Hindlimb muscle (tissue), 1 donor: ENCODE measurements around the gene UBAC2. TPM values are rescaled to one million over a fixed set of nuclear protein-coding genes. Genes with fewer than 3 reads are reported as not detected.

ENCODE experiments used
- DNase-seq: peaks from one replicate; pipeline ENCODE4 v3.0.0-alpha.2; 2013
- polyA plus RNA-seq: library from polyadenylated mRNA; unstranded; fragments of 120-200 nt; gene quantifications from one replicate; pipeline ENCODE4 v1.2.1, GENCODE V29; 2013; ENCODE audit not compliant: insufficient read length

Gene UBAC2
- polyA plus RNA-seq, 1 donor = 89.7 TPM

DNA sequence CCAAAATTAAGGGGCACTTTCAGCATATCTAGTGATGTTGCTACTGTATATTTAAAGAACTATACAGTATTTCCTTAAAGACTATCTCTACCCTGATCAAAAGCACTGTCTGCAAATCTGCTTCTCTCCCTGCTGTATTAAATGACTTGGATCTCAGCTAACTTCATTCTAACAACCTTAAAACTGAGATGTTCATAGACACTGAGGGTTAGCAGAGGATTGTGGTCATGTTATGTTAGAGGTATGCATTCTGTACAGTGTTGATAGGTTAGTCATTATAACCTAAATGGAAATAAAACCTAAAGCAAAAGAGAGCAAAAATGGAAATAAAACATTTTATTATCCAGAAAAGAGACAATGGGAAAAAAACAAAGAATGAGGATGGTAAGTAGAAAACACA is 96.7 kb downstream of the UBAC2 start:
- DNase-seq = no peak

- DNase-seq = no peak
These were observed 97.4 kb downstream of the UBAC2 start for GRCh38 chr13:99298056-99298455.

- DNase-seq = no peak
These were observed 98.7 kb downstream of the UBAC2 start for GRCh38 chr13:99299256-99299919.

GRCh38 chr13:99299920-99300341 is 99.3 kb downstream of the UBAC2 start:
- no peak for DNase-seq

GRCh38 chr13:99301056-99301838 is 100.6 kb downstream of the UBAC2 start:
- no peak for DNase-seq

- no peak for DNase-seq
These were observed 101.4 kb downstream of the UBAC2 start for GRCh38 chr13:99301913-99302636.

GRCh38 chr13:99302637-99303505 is 102.2 kb downstream of the UBAC2 start:
- no peak for DNase-seq

DNA sequence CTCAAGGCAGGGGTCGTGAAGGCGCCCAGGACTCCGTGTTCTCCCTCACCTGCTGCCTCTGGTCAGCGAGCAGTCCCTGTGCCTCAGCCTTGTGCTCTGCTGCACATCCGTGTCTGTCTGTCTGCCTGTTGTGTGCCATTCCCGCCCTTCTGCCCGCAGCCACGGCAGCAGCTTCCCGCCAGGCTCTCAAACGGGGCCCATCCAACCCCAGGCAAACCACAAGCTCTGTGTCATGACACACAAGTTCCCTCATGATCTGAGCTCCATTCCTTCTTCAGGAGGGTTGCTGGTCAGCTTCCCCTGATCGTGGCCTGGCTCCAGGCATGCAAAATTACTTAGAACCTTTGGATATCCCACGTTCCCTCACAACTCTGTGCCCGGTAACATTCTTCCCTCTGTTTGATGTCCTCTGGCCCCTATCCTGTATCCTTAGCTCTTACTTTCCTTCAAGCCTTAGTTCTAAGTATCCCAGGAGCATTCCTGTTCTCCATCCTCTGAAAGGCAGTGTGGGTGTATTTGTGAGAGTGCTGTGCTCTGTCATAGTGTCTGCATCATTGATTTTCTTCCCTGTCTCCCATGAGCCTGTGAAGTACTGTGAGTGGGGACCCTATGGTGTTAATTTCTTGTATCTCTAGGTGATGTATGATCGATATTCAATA is 103.3 kb downstream of the UBAC2 start:
- no peak for DNase-seq

DNA sequence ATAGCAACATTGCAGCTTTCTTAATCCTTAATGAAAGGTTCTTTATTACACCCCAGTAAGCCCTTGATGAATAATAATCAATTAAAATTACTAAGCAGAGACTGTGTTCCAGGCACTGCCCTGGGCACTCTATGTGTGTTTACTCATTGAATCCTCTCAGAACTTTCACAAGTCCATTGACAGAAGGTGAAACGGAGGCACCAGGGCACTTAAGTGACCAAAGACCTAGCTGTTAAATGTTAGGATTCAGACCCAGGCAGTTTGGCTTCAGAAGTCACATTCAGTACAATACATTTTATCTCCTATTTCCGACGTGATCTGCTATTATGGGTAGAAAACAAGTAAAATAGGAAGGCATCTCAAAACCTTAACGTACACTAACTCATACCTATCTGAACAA is 103.9 kb downstream of the UBAC2 start:
- no peak for DNase-seq

- no peak for DNase-seq
These were observed 104.5 kb downstream of the UBAC2 start for GRCh38 chr13:99305158-99305557.

- no peak for DNase-seq
These were observed 104.9 kb downstream of the UBAC2 start for GRCh38 chr13:99305566-99305965.

DNA sequence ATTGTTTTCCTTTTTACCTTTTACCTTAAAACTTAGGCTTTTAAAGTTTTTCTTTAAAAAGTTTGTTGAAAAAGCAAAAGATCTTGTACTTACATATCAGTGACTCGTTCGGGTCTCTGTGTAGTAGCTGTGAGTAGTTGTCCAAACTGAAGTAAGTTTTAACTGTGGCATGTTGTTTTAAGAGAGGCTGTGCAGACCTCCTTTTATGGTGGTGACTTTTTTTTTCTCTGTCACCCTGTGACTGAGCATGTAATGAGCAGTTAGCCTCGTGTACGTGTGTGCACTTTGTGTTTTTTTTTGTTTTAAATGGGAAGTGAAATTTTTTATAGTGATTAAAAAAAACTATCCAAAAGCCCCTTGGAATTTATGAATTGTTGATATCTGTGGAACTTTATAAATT is 106.6 kb downstream of the UBAC2 start, which contains the start of gene GPR183:
Gene GPR183, minus strand, starts transcription at position 153 of the 400 bp plus-strand sequence. CDS start 11,254 bp downstream, outside the sequence.
- no peak for DNase-seq

GRCh38 chr13:99307648-99308339 is 107.1 kb downstream of the UBAC2 start:
- no peak for DNase-seq

DNA sequence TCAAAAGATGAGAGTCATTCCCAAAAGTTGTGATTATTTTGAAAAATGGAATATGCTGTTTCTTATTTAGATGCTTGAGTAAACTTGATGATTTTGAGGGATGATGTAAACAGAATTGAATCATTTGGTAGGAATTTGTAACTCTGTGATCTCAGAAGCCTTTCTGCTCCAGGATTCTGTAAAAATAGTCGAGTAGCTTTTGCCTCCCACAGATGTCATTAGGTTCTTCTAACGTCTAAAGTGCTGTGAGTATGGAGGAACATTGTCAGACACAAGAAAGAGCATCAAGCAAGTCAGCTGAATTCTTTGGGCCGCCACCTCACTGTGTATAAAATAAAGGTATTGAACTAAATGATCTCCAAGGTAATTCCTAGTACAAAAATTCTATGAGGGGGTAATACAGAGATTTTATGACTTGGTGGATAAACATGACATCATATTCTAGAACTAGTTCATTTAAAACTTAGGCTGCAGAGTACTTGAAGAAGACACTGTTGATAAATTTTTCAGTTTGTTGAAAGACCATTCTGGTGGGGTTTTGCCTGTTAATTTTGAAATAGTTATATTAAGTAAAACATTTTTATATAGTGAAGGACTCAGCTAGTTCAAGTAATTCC is 107.9 kb downstream of the UBAC2 start:
- no peak for DNase-seq

- no peak for DNase-seq
These were observed 109.9 kb downstream of the UBAC2 start for GRCh38 chr13:99310382-99311031.

DNA sequence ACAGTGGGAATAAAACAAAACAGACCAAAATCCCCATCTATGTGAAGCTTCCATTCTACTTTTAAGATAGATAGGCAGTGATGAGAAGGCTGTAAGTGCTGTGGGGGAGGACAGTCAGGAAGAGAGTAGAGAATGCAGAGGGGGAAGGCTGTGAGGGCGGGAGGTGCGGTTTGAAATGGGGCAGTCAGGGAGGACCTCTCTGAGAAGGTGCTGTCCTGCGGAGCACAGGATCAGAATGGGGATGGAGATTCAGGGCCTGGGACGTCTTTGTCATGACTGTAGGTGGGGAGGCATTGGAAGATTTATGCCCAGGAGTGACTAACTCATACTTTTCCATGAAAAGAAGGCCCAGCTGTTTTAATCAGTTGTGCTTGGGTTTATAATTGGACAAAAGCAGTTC is 110.5 kb downstream of the UBAC2 start:
- DNase-seq = no peak

- no peak for DNase-seq
These were observed 111.3 kb downstream of the UBAC2 start for GRCh38 chr13:99311748-99312492.

DNA sequence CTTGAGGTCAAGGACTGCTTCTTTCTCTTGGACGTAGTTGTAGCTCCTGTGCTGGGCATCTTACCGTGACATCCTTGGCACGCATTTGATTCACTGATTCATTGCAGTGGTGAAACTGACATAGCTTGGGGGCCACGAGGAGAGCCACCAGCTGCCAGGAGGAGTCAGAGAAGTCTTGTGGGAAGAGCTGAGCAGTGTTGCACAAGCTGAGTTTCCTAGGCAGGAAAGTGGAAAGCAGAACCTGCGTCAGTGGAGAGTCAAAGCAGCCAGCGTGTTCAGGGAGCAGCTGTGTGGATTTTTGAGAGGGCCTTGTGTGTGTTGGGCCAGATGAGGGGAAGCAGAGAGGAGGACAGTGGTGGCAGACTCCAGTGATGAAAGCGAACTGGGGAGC is 111.8 kb downstream of the UBAC2 start:
- peak; percentile 41 for DNase-seq

DNA sequence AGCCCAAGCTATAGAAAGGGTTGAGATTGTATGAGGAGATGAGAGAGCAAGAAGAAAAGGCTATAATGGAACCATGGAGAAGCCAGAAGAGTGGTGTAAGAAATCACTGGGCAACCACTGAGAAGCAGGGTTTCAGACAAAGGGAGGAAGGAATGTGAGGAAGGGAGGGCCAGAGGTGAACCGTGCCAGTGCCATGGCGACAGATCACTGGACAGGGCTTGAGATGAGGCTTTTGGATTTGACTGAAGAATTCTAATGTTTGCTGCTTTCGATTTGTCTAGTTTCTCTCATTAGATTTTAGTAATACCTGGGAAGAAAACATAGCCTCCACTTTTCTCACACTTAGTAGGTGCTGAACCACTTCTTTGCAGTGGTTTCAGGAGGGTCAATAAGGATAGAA is 112.8 kb downstream of the UBAC2 start:
- no peak for DNase-seq
